Measurements from ENCODE around the gene CFAP126.
A peak's percentile ranks its signal among the peaks of the same experiment; 100 is the strongest.
"Not testable (repeated sequence)": the region's sequence is repeated elsewhere in the genome, so short reads cannot be mapped to it uniquely, and the experiment has no call there.

CFAP126 gene

DNA sequence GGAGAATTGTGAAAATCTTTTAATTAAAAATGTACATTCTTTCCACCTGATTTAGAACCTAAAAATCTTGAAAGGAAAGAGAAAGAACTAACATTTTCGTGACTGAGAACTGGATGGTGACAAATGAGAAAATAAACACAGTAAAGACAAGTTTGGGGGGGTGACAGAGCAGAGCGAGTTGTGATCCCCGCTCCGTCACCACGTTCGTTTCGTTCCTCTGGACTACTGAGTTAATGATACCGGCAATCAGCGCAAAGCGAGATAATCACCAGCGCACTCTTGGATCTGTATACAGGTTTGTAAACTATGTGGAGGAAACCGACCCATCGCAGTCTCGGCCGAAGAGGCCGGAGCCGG lies 31.2 kb upstream of the CFAP126 start:
- Histone ChIP-seq H3K4me3 (ENCODE audit: low read depth, low read length) (peak overlapping the region; percentile 91), H3K4me1 (ENCODE audit: control insufficient read depth, insufficient read depth, low read length) (peaks cover 4% of the 10 kb centered on the region), H3K27me3 (ENCODE audit: control insufficient read depth, insufficient read depth, low read length) (no peaks in the 10 kb centered on the region), H3K9me3 (ENCODE audit: control insufficient read depth, insufficient read depth, low read length) (no peaks in the 10 kb centered on the region), H3K27ac (ENCODE audit: low read depth, low read length) (peak overlapping the region; percentile 99), H3K36me3 (ENCODE audit: control insufficient read depth, insufficient read depth, low read length) (no peaks in the 10 kb centered on the region), H3K9ac (ENCODE audit: low read depth, low read length) (peak overlapping the region; percentile 82)

DNA sequence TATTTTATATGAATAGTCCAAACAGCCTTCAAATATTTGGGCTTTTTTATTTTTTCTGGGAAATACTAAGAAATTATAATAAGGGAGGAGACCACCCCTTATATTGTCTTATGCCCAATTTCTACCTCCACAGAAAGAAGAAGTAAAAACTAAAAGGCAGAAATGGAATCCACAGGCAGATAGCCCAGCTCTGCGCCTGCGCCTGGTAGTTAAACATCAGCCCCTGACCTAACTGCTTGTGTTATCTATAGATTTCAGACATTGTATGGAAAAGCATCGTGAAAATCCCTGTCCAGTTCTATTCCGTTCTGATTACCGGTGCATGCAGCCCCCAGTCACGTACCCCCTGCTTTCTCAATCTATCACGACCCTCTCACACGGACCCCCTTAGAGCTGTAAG lies 29.4 kb upstream of the CFAP126 start:
- not testable (repeated sequence) for H3K27ac ChIP-seq (ENCODE audit: low read depth, low read length)

DNA sequence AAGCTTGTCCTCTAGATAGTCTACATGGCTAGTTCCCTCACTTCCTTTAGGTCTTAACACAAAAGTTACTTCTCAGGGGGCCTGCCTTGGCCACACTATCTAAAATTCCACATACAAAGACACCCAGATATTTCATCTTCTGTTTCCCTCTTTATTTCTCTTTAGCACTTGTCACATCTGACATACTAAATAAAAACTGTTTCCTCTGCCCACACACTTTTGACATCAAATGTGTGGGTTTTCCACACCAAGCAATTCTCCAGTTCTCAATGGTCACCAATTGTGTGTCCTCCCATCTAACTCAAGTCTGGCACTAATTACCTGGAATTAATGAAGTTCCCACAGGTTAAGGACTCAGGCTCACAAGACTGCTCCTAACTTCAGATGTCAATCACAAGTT lies 25.5 kb upstream of the CFAP126 start:
- Histone ChIP-seq H3K27me3 (ENCODE audit: control insufficient read depth, insufficient read depth, low read length) (no peaks in the 10 kb centered on the region), H3K36me3 (ENCODE audit: control insufficient read depth, insufficient read depth, low read length) (no peaks in the 10 kb centered on the region), H3K4me1 (ENCODE audit: control insufficient read depth, insufficient read depth, low read length) (no peaks in the 10 kb centered on the region), H3K4me3 (ENCODE audit: low read depth, low read length) (no peak overlapping the region), H3K27ac (ENCODE audit: low read depth, low read length) (no peak overlapping the region), H3K9ac (ENCODE audit: low read depth, low read length) (no peak overlapping the region), H3K9me3 (ENCODE audit: control insufficient read depth, insufficient read depth, low read length) (no peaks in the 10 kb centered on the region)

More for the DNA sequence above, 29.4 kb upstream of the CFAP126 start:
- not testable (repeated sequence) for H3K9me3 ChIP-seq (ENCODE audit: control insufficient read depth, insufficient read depth, low read length); H3K36me3 ChIP-seq (ENCODE audit: control insufficient read depth, insufficient read depth, low read length); H3K4me1 ChIP-seq (ENCODE audit: control insufficient read depth, insufficient read depth, low read length); H3K9ac ChIP-seq (ENCODE audit: low read depth, low read length); H3K27me3 ChIP-seq (ENCODE audit: control insufficient read depth, insufficient read depth, low read length); H3K4me3 ChIP-seq (ENCODE audit: low read depth, low read length)

DNA sequence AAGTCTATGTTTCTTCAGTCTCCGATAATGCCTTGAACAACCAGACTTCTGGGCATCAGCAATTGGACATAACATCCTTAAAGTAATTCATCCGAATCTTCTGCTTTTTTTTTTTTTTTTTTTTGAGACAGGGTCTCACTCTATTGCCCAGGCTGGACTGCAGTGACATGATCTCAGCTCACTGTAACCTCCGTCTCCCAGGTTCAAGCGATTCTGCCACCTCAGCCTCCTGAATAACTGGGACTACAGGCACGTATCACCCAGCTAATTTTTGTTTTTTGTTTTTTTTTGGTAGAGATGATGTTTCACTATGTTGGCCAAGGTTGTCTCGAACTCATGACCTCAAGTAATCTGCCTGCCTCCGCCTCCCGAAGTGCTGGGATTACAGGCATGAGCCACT lies 23.9 kb upstream of the CFAP126 start:
- H3K9ac ChIP-seq (ENCODE audit: low read depth, low read length): no peak overlapping the region

DNA sequence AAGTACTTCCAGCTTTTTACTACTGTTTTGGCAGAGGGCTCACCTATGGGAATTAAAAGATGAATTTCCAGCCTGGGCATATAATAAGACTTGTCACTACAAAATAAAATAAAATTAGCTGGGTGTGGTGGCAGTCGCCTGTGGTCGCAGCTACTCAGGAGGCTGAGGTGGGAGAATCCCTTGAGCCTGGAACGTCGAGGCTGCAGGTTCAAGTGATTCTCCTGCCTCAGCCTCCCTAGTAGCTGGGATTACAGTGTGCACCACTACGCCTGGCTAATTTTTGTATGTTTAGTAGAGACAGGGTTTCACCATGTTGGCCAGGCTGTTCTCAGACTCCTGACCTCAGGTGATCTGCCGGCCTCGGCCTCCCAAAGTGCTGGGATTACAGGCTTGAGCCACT lies 23.5 kb upstream of the CFAP126 start:
- not testable (repeated sequence) for H3K9ac ChIP-seq (ENCODE audit: low read depth, low read length); H3K4me1 ChIP-seq (ENCODE audit: control insufficient read depth, insufficient read depth, low read length); H3K9me3 ChIP-seq (ENCODE audit: control insufficient read depth, insufficient read depth, low read length); H3K4me3 ChIP-seq (ENCODE audit: low read depth, low read length); H3K27me3 ChIP-seq (ENCODE audit: control insufficient read depth, insufficient read depth, low read length); H3K27ac ChIP-seq (ENCODE audit: low read depth, low read length); H3K36me3 ChIP-seq (ENCODE audit: control insufficient read depth, insufficient read depth, low read length)

More for the DNA sequence above, 23.9 kb upstream of the CFAP126 start:
- no peaks in the 10 kb centered on the region for H3K4me1 ChIP-seq (ENCODE audit: control insufficient read depth, insufficient read depth, low read length)
- no peaks in the 10 kb centered on the region for H3K27me3 ChIP-seq (ENCODE audit: control insufficient read depth, insufficient read depth, low read length)
- no peak overlapping the region for H3K27ac ChIP-seq (ENCODE audit: low read depth, low read length)
- H3K4me3 ChIP-seq (ENCODE audit: low read depth, low read length): no peak overlapping the region
- H3K9me3 ChIP-seq (ENCODE audit: control insufficient read depth, insufficient read depth, low read length): no peaks in the 10 kb centered on the region
- H3K36me3 ChIP-seq (ENCODE audit: control insufficient read depth, insufficient read depth, low read length): no peaks in the 10 kb centered on the region

DNA sequence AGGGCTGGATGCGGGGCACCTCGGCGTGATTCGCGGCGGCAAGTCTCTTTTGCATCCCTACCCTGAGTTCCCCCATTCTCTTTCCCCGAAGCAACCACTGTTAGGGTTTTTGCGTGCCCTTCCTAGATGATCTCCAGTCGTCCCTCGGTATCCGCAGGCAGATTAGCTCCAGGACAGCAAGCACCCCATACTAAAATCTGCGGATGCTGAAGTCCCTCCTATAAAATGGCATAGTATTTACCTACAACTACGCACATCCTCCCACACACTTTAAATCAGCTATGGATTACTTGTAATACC lies 22.8 kb upstream of the CFAP126 start:
- peak overlapping the region; percentile 21; the same call in 1 of the 2 replicates for H3K9ac ChIP-seq (ENCODE audit: low read depth, low read length)
- H3K4me3 ChIP-seq (ENCODE audit: low read depth, low read length): peak overlapping the region; percentile 92
- H3K4me1 ChIP-seq (ENCODE audit: control insufficient read depth, insufficient read depth, low read length): no peaks in the 10 kb centered on the region
- H3K27me3 ChIP-seq (ENCODE audit: control insufficient read depth, insufficient read depth, low read length): no peaks in the 10 kb centered on the region
- no peaks in the 10 kb centered on the region for H3K36me3 ChIP-seq (ENCODE audit: control insufficient read depth, insufficient read depth, low read length)
- H3K9me3 ChIP-seq (ENCODE audit: control insufficient read depth, insufficient read depth, low read length): no peaks in the 10 kb centered on the region
- peak overlapping the region; percentile 7 for H3K27ac ChIP-seq (ENCODE audit: low read depth, low read length)

DNA sequence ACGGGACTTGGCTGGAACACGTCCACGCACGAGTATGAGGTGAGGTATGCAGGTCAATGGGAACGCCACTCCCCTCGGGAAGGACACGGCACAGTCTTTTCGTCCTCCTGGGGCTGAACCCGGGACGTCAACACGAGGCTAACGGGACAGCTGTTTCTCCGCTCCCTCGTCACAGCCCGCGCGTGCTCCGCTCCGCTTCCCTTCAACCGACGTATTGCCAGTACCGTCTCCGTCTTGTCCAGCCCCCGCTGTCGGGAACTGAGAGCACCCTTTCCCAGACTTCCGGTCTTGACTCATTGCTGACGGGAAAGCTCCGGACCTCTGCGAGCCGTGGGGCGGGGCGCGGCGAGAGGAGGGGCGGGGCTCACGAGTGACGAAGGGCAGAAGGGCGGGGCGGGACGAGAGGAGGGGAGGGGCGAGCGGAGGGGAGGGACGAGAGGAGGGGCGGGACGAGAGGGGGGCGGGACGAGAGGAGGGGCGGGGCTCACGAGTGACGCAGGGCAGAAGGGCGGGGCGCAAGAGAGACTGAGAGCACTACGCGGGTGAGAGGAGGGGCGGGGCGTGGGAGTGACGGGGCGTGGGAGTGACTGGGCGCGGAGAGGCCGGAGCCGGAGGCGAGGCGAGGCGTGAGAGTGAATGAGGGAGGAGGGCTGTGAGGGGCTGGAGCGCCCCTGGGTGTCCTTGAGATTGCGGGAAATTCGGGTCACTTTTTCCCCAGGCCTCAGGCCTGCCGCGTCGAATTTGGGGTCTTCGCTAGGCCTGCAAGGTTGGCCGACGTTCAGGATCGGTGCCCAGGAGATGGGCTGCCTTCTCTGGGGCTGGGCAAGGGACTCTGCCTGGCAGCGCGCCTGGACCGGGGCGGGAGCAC lies 22.2 kb upstream of the CFAP126 start:
- Histone ChIP-seq H3K9ac (ENCODE audit: low read depth, low read length) (peak overlapping the region; percentile 83), H3K27me3 (ENCODE audit: control insufficient read depth, insufficient read depth, low read length) (no peaks in the 10 kb centered on the region), H3K9me3 (ENCODE audit: control insufficient read depth, insufficient read depth, low read length) (no peaks in the 10 kb centered on the region), H3K36me3 (ENCODE audit: control insufficient read depth, insufficient read depth, low read length) (no peaks in the 10 kb centered on the region), H3K27ac (ENCODE audit: low read depth, low read length) (peak overlapping the region; percentile 72), H3K4me1 (ENCODE audit: control insufficient read depth, insufficient read depth, low read length) (no peaks in the 10 kb centered on the region), H3K4me3 (ENCODE audit: low read depth, low read length) (peak overlapping the region; percentile 99)

DNA sequence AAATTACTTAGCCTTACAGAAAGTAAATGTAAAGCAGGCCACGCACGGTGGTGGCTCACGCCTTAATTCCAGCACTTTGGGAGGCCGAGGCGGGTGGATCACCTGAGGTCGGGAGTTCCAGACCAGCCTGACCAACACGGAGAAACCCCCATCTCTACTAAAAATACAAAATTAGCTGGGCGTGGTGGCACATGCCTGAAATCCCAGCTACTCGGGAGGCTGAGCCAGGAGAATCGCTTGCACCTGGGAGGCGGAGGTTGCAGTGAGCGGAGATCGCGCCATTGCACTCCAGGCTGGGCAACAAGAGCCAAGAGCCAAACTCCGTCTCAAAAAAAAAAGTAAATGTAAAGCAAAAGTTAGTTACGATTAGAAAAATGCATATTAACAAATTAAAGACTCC lies 21.5 kb upstream of the CFAP126 start:
- H3K36me3 ChIP-seq (ENCODE audit: control insufficient read depth, insufficient read depth, low read length); H3K9me3 ChIP-seq (ENCODE audit: control insufficient read depth, insufficient read depth, low read length); H3K4me1 ChIP-seq (ENCODE audit: control insufficient read depth, insufficient read depth, low read length); H3K27me3 ChIP-seq (ENCODE audit: control insufficient read depth, insufficient read depth, low read length); H3K9ac ChIP-seq (ENCODE audit: low read depth, low read length); H3K27ac ChIP-seq (ENCODE audit: low read depth, low read length): not testable (repeated sequence)
- peak overlapping the region; percentile 99 for H3K4me3 ChIP-seq (ENCODE audit: low read depth, low read length)

DNA sequence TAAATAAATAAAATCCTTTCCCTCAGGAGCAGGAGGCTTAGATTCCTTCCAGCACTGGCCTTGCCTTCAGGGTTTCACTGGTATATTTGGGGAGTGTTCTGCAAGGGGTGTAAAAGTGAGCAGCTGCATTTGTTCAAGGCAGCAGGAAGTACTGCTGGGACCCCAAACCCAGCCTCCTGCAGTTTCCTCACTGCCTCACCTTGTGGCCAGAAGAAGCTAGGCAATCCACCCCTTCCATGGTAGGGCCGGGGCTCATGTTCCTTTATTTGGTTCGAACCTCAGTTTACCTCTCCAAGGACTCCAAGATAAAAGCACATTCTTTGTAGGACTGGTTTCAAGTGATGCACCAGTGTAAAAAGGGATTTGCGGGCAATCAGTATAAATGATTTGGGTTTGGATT lies 21.0 kb upstream of the CFAP126 start:
- Histone ChIP-seq H3K27ac (ENCODE audit: low read depth, low read length) (no peak overlapping the region), H3K36me3 (ENCODE audit: control insufficient read depth, insufficient read depth, low read length) (no peaks in the 10 kb centered on the region), H3K4me1 (ENCODE audit: control insufficient read depth, insufficient read depth, low read length) (no peaks in the 10 kb centered on the region), H3K4me3 (ENCODE audit: low read depth, low read length) (no peak overlapping the region), H3K9me3 (ENCODE audit: control insufficient read depth, insufficient read depth, low read length) (no peaks in the 10 kb centered on the region), H3K9ac (ENCODE audit: low read depth, low read length) (no peak overlapping the region), H3K27me3 (ENCODE audit: control insufficient read depth, insufficient read depth, low read length) (no peaks in the 10 kb centered on the region)

DNA sequence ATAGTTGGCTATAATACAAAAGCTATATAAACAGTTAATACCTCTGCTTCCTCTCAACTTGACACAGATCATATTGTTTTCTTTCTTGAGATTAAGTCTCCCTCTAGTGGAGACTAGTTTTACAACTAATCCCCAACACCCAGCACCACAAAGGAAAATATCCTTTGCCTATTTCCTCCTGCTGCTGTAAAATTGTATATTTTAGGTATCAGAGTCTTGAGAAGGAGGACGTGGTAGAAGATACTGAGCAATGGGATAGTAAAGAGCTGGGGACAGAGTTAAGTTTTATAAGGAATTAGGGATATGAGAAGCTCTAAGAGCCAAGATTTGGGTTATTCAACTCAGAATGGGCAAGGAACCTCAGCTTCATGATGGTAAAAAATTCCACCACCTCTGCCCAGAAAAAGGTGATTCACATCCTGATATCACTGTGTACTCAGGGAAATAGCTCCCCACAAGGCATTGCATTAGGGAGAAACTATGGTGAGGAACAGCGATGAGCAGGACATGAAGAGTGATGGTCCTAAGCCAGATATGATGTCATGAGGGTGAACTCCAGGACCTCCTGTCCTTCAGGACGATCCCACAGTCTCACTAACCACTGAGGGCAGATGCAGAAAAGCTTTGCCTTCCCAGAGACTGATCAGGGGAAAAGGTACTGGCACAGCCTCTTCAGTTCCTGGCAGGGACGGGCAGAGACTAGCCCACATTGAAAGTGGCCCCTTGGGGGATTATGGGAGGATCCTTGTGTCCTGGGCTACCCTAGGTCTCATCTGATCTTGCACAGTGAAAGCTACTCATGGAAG lies 14.7 kb upstream of the CFAP126 start:
- H3K9ac ChIP-seq (ENCODE audit: low read depth, low read length): no peak overlapping the region

DNA sequence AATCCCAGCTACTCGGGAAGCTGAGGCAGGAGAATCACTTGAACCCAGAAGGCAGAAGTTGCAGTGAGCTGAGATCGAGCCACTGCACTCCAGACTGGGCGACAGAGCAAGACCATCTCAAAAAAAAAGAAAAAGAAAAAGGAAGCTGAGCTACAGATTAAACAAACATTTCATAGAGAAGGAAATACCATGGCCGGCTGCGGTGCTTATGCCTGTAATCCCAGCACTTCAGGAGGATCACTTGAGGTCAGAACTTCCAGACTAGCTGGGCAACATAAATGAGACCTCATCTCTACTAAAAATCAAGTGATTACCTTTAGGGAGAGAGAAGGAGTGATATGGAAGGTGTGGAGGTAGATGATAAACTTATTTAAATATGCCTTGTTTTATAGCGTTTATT lies 14.0 kb upstream of the CFAP126 start:
- H3K27me3 ChIP-seq (ENCODE audit: control insufficient read depth, insufficient read depth, low read length): no peaks in the 10 kb centered on the region
- no peak overlapping the region for H3K9ac ChIP-seq (ENCODE audit: low read depth, low read length)
- no peaks in the 10 kb centered on the region for H3K4me1 ChIP-seq (ENCODE audit: control insufficient read depth, insufficient read depth, low read length)
- no peaks in the 10 kb centered on the region for H3K36me3 ChIP-seq (ENCODE audit: control insufficient read depth, insufficient read depth, low read length)
- H3K4me3 ChIP-seq (ENCODE audit: low read depth, low read length): no peak overlapping the region
- no peak overlapping the region for H3K27ac ChIP-seq (ENCODE audit: low read depth, low read length)
- no peaks in the 10 kb centered on the region for H3K9me3 ChIP-seq (ENCODE audit: control insufficient read depth, insufficient read depth, low read length)

More for the DNA sequence above, 14.7 kb upstream of the CFAP126 start:
- Histone ChIP-seq H3K36me3 (ENCODE audit: control insufficient read depth, insufficient read depth, low read length) (no peaks in the 10 kb centered on the region), H3K27ac (ENCODE audit: low read depth, low read length) (no peak overlapping the region), H3K4me3 (ENCODE audit: low read depth, low read length) (no peak overlapping the region), H3K27me3 (ENCODE audit: control insufficient read depth, insufficient read depth, low read length) (no peaks in the 10 kb centered on the region), H3K4me1 (ENCODE audit: control insufficient read depth, insufficient read depth, low read length) (no peaks in the 10 kb centered on the region), H3K9me3 (ENCODE audit: control insufficient read depth, insufficient read depth, low read length) (no peaks in the 10 kb centered on the region)

Data from HUES48 (cell line).